BLaER1 (cell line): ENCODE data around the gene SMYD3.

Experiments
- H3K27ac ChIP-seq: shearing (Covaris generic); formaldehyde crosslinking; 2 replicates; pipeline ENCODE4 v1.8.1; 2022
- H3K27me3 ChIP-seq: shearing (Covaris generic); formaldehyde crosslinking; 2 replicates; pipeline ENCODE4 v1.8.1; 2022
- H3K36me3 ChIP-seq: shearing (Covaris generic); formaldehyde crosslinking; 2 replicates; pipeline ENCODE4 v1.8.1; 2022
- H3K4me1 ChIP-seq: shearing (Covaris generic); formaldehyde crosslinking; 2 replicates; pipeline ENCODE4 v1.8.1; 2022
- H3K4me2 ChIP-seq: shearing (Covaris generic); formaldehyde crosslinking; 2 replicates; pipeline ENCODE4 v1.8.1; 2022
- H3K4me3 ChIP-seq: shearing (Covaris generic); formaldehyde crosslinking; 2 replicates; pipeline ENCODE4 v1.8.1; 2022
- H3K9ac ChIP-seq: shearing (Covaris generic); formaldehyde crosslinking; 2 replicates; pipeline ENCODE4 v1.8.1; 2022
- H3K9me3 ChIP-seq: shearing (Covaris generic); formaldehyde crosslinking; 2 replicates; pipeline ENCODE4 v1.8.1; 2022
- H4K20me1 ChIP-seq: shearing (Covaris generic); formaldehyde crosslinking; 2 replicates; pipeline ENCODE4 v1.8.1; 2022
- Cebpa-rat ChIP-seq: shearing (Covaris generic); IDR thresholded peaks from 2 replicates; pipeline ENCODE4 v1.8.1; 2022

The SMYD3 gene

GRCh38 chr1:246203180-246203579, 303.9 kb downstream of the SMYD3 start:
- Histone ChIP-seq H3K27me3 (no peaks in the 10 kb centered on the region), H3K4me2 (no peak overlapping the region), H3K9me3 (no peaks in the 10 kb centered on the region), H3K9ac (no peak overlapping the region), H4K20me1 (no peaks in the 10 kb centered on the region), H3K4me3 (no peak overlapping the region), H3K4me1 (no peaks in the 10 kb centered on the region), H3K27ac (no peak overlapping the region), H3K36me3 (no peaks in the 10 kb centered on the region)
- TF ChIP-seq Cebpa-rat: no peak

GRCh38 chr1:246200738-246201137, 306.3 kb downstream of the SMYD3 start:
- Histone ChIP-seq H3K9me3 (no peaks in the 10 kb centered on the region), H3K27ac (no peak overlapping the region), H3K27me3 (no peaks in the 10 kb centered on the region)

GRCh38 chr1:246200225-246200624, 306.9 kb downstream of the SMYD3 start:
- H3K27me3 ChIP-seq: no peaks in the 10 kb centered on the region
- no peaks in the 10 kb centered on the region for H3K36me3 ChIP-seq
- H3K4me1 ChIP-seq: no peaks in the 10 kb centered on the region
- no peak overlapping the region for H3K4me3 ChIP-seq
- no peaks in the 10 kb centered on the region for H4K20me1 ChIP-seq
- no peak overlapping the region for H3K27ac ChIP-seq
- no peaks in the 10 kb centered on the region for H3K9me3 ChIP-seq
- H3K9ac ChIP-seq: no peak overlapping the region
- TF ChIP-seq Cebpa-rat: no peak
- H3K4me2 ChIP-seq: no peak overlapping the region

More at GRCh38 chr1:246200738-246201137, 306.3 kb downstream of the SMYD3 start:
- TF ChIP-seq Cebpa-rat: no peak
- H3K9ac ChIP-seq: no peak overlapping the region
- no peaks in the 10 kb centered on the region for H3K4me1 ChIP-seq
- no peak overlapping the region for H3K4me3 ChIP-seq
- no peaks in the 10 kb centered on the region for H3K36me3 ChIP-seq
- H4K20me1 ChIP-seq: no peaks in the 10 kb centered on the region
- H3K4me2 ChIP-seq: no peak overlapping the region

- Histone ChIP-seq H3K36me3 (no peaks in the 10 kb centered on the region), H3K4me1 (no peaks in the 10 kb centered on the region), H3K27me3 (no peaks in the 10 kb centered on the region), H3K4me2 (no peak overlapping the region), H4K20me1 (no peaks in the 10 kb centered on the region), H3K9me3 (no peaks in the 10 kb centered on the region), H3K9ac (no peak overlapping the region), H3K4me3 (no peak overlapping the region), H3K27ac (no peak overlapping the region)
- TF ChIP-seq Cebpa-rat: no peak
Measured at GRCh38 chr1:246199086-246199645, 307.9 kb downstream of the SMYD3 start.

GRCh38 chr1:246198115-246198816, 308.8 kb downstream of the SMYD3 start:
- no peaks in the 10 kb centered on the region for H3K36me3 ChIP-seq
- no peaks in the 10 kb centered on the region for H3K4me1 ChIP-seq
- H3K4me2 ChIP-seq: no peak overlapping the region
- no peaks in the 10 kb centered on the region for H4K20me1 ChIP-seq
- H3K4me3 ChIP-seq: no peak overlapping the region
- no peak overlapping the region for H3K27ac ChIP-seq
- H3K27me3 ChIP-seq: no peaks in the 10 kb centered on the region
- no peaks in the 10 kb centered on the region for H3K9me3 ChIP-seq
- no peak overlapping the region for H3K9ac ChIP-seq
- no peak for TF ChIP-seq Cebpa-rat

- Histone ChIP-seq H4K20me1 (no peaks in the 10 kb centered on the region), H3K4me2 (no peak overlapping the region), H3K36me3 (no peaks in the 10 kb centered on the region), H3K4me3 (no peak overlapping the region), H3K27ac (no peak overlapping the region), H3K9ac (no peak overlapping the region), H3K9me3 (no peaks in the 10 kb centered on the region), H3K27me3 (no peaks in the 10 kb centered on the region), H3K4me1 (no peaks in the 10 kb centered on the region)
- no peak for TF ChIP-seq Cebpa-rat
Measured at GRCh38 chr1:246197076-246197475, 310.0 kb downstream of the SMYD3 start.

- Histone ChIP-seq H3K9me3 (no peaks in the 10 kb centered on the region), H3K27ac (no peak overlapping the region), H3K27me3 (no peaks in the 10 kb centered on the region), H3K4me1 (no peaks in the 10 kb centered on the region), H3K4me3 (no peak overlapping the region), H3K36me3 (peaks cover 14% of the 10 kb centered on the region; the same call in 1 of the 2 replicates), H3K4me2 (no peak overlapping the region), H4K20me1 (no peaks in the 10 kb centered on the region), H3K9ac (no peak overlapping the region)
- TF ChIP-seq Cebpa-rat: no peak
Measured at GRCh38 chr1:246195296-246195695, 311.8 kb downstream of the SMYD3 start.

GRCh38 chr1:246193537-246193936, 313.5 kb downstream of the SMYD3 start:
- Histone ChIP-seq H3K9ac (no peak overlapping the region), H3K36me3 (peaks cover 14% of the 10 kb centered on the region; the same call in 1 of the 2 replicates), H3K27me3 (no peaks in the 10 kb centered on the region), H4K20me1 (no peaks in the 10 kb centered on the region), H3K9me3 (no peaks in the 10 kb centered on the region), H3K4me3 (no peak overlapping the region), H3K27ac (no peak overlapping the region), H3K4me1 (no peaks in the 10 kb centered on the region), H3K4me2 (no peak overlapping the region)
- no peak for TF ChIP-seq Cebpa-rat

- no peak overlapping the region for H3K4me2 ChIP-seq
- H3K9ac ChIP-seq: no peak overlapping the region
- H3K4me1 ChIP-seq: no peaks in the 10 kb centered on the region
- H3K27ac ChIP-seq: no peak overlapping the region
- TF ChIP-seq Cebpa-rat: no peak
- H3K9me3 ChIP-seq: no peaks in the 10 kb centered on the region
- no peaks in the 10 kb centered on the region for H4K20me1 ChIP-seq
- H3K27me3 ChIP-seq: no peaks in the 10 kb centered on the region
- no peak overlapping the region for H3K4me3 ChIP-seq
- peaks cover 20% of the 10 kb centered on the region; the same call in 1 of the 2 replicates for H3K36me3 ChIP-seq
Measured at GRCh38 chr1:246189126-246189525, 318.0 kb downstream of the SMYD3 start.

GRCh38 chr1:246187834-246188372, 319.2 kb downstream of the SMYD3 start:
- no peaks in the 10 kb centered on the region for H3K27me3 ChIP-seq
- no peak overlapping the region for H3K4me2 ChIP-seq
- H3K9me3 ChIP-seq: no peaks in the 10 kb centered on the region
- TF ChIP-seq Cebpa-rat: no peak
- no peak overlapping the region for H3K9ac ChIP-seq
- H3K27ac ChIP-seq: no peak overlapping the region
- no peak overlapping the region for H3K4me3 ChIP-seq
- no peaks in the 10 kb centered on the region for H3K4me1 ChIP-seq
- H4K20me1 ChIP-seq: no peaks in the 10 kb centered on the region
- H3K36me3 ChIP-seq: peaks cover 20% of the 10 kb centered on the region; the same call in 1 of the 2 replicates
